ENCODE data around the gene MON1A.

DNA sequence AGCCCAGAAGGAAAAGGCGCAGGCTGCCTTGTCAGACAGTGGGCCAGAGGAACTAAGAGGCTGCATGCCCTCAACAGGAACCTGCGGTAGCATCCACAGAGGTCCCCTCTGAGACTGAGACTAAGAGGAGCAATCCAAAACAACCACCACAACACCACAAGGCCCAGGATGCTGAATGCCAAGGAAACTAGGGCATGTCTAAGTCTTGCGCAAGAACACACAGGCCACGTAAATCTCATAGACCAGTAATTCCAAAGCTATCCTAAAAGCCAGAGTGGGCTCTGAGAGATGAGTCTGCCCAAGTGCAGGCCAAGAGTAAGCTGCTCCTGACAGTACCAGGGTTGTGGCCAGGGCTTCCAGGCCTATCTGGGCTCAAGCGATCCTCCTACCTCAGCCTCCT lies 12.9 kb downstream of the MON1A start:
- TF ChIP-seq POLR2A (IDR thresholded peaks at IDR 0.05; ENCODE audit: control extremely low read depth in 1 of 2, low read depth in 2 of 2, low read length in 2 of 2) (no peak), CHD1 (IDR thresholded peaks at IDR 0.05; ENCODE audit: low read depth, low read length) (no peak), KDM5A (IDR thresholded peaks at IDR 0.05; ENCODE audit: low read length) (no peak), BCL11A (IDR thresholded peaks at IDR 0.05; ENCODE audit: low read depth in 2 of 2, low read length in 2 of 2) (no peak), RAD21 (IDR thresholded peaks at IDR 0.05 in 1 of 2, conservative IDR thresholded peaks at IDR 0.05 in 1 of 2; ENCODE audit: low read depth in 2 of 2, low read length in 2 of 2) (no peak), SP2 (IDR thresholded peaks at IDR 0.05; ENCODE audit: low read length) (no peak), TCF12 (IDR thresholded peaks at IDR 0.05; ENCODE audit: low read depth, low read length) (no peak), SIN3A (conservative IDR thresholded peaks at IDR 0.05 in 1 of 2, IDR thresholded peaks at IDR 0.05 in 1 of 2; ENCODE audit: low read depth in 1 of 2, low read length in 2 of 2) (no peak), SUZ12 (IDR thresholded peaks at IDR 0.05; ENCODE audit: low read length) (no peak), CREB1 (IDR thresholded peaks at IDR 0.05) (no peak), EP300 (IDR thresholded peaks at IDR 0.05; ENCODE audit: borderline replicate concordance in 1 of 2, low read depth in 2 of 2, low read length in 2 of 2) (no peak)
- TF ChIP-seq, protein P1, sequence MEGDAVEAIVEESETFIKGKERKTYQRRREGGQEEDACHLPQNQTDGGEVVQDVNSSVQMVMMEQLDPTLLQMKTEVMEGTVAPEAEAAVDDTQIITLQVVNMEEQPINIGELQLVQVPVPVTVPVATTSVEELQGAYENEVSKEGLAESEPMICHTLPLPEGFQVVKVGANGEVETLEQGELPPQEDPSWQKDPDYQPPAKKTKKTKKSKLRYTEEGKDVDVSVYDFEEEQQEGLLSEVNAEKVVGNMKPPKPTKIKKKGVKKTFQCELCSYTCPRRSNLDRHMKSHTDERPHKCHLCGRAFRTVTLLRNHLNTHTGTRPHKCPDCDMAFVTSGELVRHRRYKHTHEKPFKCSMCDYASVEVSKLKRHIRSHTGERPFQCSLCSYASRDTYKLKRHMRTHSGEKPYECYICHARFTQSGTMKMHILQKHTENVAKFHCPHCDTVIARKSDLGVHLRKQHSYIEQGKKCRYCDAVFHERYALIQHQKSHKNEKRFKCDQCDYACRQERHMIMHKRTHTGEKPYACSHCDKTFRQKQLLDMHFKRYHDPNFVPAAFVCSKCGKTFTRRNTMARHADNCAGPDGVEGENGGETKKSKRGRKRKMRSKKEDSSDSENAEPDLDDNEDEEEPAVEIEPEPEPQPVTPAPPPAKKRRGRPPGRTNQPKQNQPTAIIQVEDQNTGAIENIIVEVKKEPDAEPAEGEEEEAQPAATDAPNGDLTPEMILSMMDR (IDR thresholded peaks at IDR 0.05; ENCODE audit: control extremely low read depth in 1 of 3, insufficient read depth in 1 of 3, low read depth in 1 of 3, low read length in 3 of 3), result no peak
- TF ChIP-seq, protein P2, sequence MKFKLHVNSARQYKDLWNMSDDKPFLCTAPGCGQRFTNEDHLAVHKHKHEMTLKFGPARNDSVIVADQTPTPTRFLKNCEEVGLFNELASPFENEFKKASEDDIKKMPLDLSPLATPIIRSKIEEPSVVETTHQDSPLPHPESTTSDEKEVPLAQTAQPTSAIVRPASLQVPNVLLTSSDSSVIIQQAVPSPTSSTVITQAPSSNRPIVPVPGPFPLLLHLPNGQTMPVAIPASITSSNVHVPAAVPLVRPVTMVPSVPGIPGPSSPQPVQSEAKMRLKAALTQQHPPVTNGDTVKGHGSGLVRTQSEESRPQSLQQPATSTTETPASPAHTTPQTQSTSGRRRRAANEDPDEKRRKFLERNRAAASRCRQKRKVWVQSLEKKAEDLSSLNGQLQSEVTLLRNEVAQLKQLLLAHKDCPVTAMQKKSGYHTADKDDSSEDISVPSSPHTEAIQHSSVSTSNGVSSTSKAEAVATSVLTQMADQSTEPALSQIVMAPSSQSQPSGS (IDR thresholded peaks at IDR 0.05; ENCODE audit: low read length), result no peak
- TF ChIP-seq, protein P3, sequence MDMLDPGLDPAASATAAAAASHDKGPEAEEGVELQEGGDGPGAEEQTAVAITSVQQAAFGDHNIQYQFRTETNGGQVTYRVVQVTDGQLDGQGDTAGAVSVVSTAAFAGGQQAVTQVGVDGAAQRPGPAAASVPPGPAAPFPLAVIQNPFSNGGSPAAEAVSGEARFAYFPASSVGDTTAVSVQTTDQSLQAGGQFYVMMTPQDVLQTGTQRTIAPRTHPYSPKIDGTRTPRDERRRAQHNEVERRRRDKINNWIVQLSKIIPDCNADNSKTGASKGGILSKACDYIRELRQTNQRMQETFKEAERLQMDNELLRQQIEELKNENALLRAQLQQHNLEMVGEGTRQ (IDR thresholded peaks at IDR 0.05; ENCODE audit: low read length), result no peak
